ENCODE results near the gene HHAT.

HHAT gene

DNA sequence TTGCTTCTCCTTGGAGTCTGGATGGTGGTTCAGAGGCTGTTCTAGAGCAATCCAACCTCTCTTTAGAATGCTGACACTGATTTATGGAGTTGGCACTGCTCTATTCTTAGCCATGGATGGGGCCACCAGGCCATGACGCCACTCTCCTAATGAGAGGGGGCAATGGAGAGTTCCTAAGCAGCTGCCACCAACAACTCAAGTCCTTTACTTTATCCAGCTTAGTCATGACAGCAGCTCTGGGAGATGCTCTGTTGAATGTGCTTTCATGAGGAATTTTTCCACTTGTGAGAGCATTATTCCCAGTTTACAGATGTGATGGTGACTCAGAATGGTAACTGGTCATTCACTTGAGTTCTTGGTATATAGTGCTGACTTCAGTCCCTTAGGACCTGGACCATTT lies 366.3 kb downstream of the HHAT start:
- WGBS, 2 experiments (ENCODE audit: insufficient coverage in 2 of 2) = 100% methylated on average over 1 of the region's 1 CpG; no CpG with 5 or more reads in 1 of the 2 experiments
- no peaks in the 10 kb centered on the region for H3K4me1 ChIP-seq (ENCODE audit: control insufficient read depth, insufficient read depth, low read length, poor library complexity, severe bottlenecking)
- no peak overlapping the region for H3K4me3 ChIP-seq (ENCODE audit: extremely low read depth, insufficient read depth, low read length, poor library complexity, severe bottlenecking)
- no peaks in the 10 kb centered on the region for H3K9me3 ChIP-seq (ENCODE audit: control insufficient read depth, low read length)
- no peaks in the 10 kb centered on the region for H3K36me3 ChIP-seq (ENCODE audit: control insufficient read depth, insufficient read depth, low read length)
- no peak overlapping the region for H3K27ac ChIP-seq (ENCODE audit: low read depth, low read length, severe bottlenecking)

DNA sequence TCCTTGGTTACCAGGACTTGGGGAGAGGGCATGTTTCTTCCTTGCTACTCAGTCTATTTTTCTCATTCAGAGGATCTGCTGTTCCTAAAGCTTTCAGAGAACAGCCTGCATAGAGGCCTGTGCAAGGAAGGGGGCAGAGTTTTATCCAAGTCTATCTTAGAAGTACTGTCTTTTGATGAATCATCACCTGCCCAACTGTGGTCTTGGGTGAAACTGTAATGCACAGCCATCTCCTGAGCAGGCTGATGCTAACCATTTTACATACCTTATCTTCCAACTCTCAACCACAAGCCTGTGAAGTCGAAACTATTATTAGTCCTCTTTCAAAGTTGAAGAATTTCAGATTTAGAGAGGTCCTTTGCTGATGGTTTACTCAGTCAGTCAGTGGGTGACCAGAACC lies 368.0 kb downstream of the HHAT start:
- H3K36me3 ChIP-seq (ENCODE audit: control insufficient read depth, insufficient read depth, low read length) = no peaks in the 10 kb centered on the region
- H3K4me3 ChIP-seq (ENCODE audit: extremely low read depth, insufficient read depth, low read length, poor library complexity, severe bottlenecking) = no peak overlapping the region
- H3K27ac ChIP-seq (ENCODE audit: low read depth, low read length, severe bottlenecking) = no peak overlapping the region
- WGBS, 2 experiments (ENCODE audit: insufficient coverage in 2 of 2) = no CpG with 5 or more reads among the region's 1 CpG
- no peaks in the 10 kb centered on the region for H3K4me1 ChIP-seq (ENCODE audit: control insufficient read depth, insufficient read depth, low read length, poor library complexity, severe bottlenecking)
- no peaks in the 10 kb centered on the region for H3K9me3 ChIP-seq (ENCODE audit: control insufficient read depth, low read length)

DNA sequence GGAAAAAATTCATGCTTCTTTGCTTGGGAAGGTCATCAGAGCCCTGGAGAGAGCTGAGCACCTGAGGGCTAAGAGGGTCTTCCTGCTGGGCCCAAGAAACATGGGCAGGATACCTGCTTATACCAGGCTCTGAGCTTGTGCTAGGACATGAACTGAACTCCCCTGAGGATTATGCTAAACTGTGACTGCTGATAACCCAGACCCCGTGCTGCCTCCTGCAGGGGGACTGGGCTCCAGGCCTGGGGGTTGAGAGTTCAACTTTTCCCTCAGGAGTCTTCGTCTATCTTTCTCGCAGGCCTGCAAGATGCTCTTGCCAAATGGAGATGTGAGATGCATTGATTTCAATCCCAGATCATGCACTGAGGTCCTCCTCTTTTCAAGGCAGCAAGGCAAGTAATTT lies 368.5 kb downstream of the HHAT start:
- Histone ChIP-seq H3K4me3 (ENCODE audit: extremely low read depth, insufficient read depth, low read length, poor library complexity, severe bottlenecking) (no peak overlapping the region), H3K9me3 (ENCODE audit: control insufficient read depth, low read length) (no peaks in the 10 kb centered on the region), H3K36me3 (ENCODE audit: control insufficient read depth, insufficient read depth, low read length) (no peaks in the 10 kb centered on the region), H3K4me1 (ENCODE audit: control insufficient read depth, insufficient read depth, low read length, poor library complexity, severe bottlenecking) (no peaks in the 10 kb centered on the region), H3K27ac (ENCODE audit: low read depth, low read length, severe bottlenecking) (no peak overlapping the region)
- WGBS, 2 experiments (ENCODE audit: insufficient coverage in 2 of 2) = 51 to 61% methylated on average over 3 of the region's 3 CpGs

DNA sequence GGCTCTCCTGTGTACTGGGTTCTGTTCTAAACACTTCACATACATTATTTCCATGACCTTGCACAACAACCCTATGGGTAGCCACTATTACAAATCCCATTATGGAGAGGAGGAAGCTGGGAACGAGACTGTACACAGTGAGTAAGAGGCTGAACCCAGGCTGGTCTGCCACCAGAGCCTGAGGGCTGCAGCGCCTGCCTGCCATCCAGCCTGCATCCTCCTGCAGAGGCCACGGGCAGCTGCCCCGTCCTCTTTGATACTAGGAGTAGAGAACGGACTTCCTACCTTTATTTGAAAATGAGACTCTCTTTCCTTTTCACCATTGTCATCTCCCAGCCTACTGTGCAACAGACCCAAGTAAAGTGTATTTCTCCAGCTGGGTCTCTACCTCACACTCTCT lies 370.0 kb downstream of the HHAT start:
- Histone ChIP-seq H3K27ac (ENCODE audit: low read depth, low read length, severe bottlenecking) (no peak overlapping the region), H3K4me3 (ENCODE audit: extremely low read depth, insufficient read depth, low read length, poor library complexity, severe bottlenecking) (no peak overlapping the region), H3K9me3 (ENCODE audit: control insufficient read depth, low read length) (no peaks in the 10 kb centered on the region), H3K36me3 (ENCODE audit: control insufficient read depth, insufficient read depth, low read length) (no peaks in the 10 kb centered on the region), H3K4me1 (ENCODE audit: control insufficient read depth, insufficient read depth, low read length, poor library complexity, severe bottlenecking) (no peaks in the 10 kb centered on the region)
- WGBS, 2 experiments (ENCODE audit: insufficient coverage in 2 of 2) = 87 to 91% methylated on average over 4 of the region's 5 CpGs

DNA sequence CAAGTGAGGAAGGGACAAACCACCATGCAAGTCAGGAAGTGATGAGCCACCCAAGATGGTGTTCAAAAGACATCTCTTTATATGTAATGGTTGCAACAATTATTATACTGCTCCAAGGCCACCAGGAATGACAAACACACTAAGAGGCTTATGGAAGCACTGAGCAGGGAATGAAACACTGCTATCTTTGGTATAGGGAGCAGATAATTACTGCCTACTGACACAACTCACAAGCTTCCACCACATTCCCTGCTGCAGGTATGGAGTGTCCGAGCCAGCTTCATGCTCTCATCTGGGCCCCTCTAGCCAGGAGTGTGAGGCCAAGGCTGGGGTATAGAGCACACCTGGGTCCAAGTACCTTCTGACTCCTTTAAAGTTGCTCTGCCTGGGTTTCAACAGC lies 371.4 kb downstream of the HHAT start:
- Histone ChIP-seq H3K4me3 (ENCODE audit: extremely low read depth, insufficient read depth, low read length, poor library complexity, severe bottlenecking) (no peak overlapping the region), H3K4me1 (ENCODE audit: control insufficient read depth, insufficient read depth, low read length, poor library complexity, severe bottlenecking) (no peaks in the 10 kb centered on the region), H3K27ac (ENCODE audit: low read depth, low read length, severe bottlenecking) (no peak overlapping the region), H3K36me3 (ENCODE audit: control insufficient read depth, insufficient read depth, low read length) (no peaks in the 10 kb centered on the region), H3K9me3 (ENCODE audit: control insufficient read depth, low read length) (no peaks in the 10 kb centered on the region)
- WGBS, 2 experiments (ENCODE audit: insufficient coverage in 2 of 2) = no CpG with 5 or more reads among the region's 1 CpG

DNA sequence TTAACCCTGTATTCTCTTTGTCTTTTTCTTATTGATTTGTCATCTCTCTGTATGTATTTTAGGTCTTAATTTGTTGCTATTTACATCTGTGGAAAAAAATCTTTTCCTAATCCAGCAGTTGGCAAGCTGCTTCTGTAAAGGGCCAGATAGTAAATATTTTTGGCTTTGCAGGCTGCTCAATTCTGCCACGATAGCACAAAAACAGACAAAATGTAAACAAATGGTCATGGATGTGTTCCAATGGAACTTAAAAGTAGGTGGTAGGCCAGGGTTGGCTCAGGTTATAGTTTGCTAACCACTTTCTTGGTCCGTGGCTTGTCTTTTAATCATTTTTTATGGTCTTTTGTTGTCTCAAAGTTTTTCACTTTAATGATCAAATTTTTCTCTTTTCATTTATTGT lies 371.8 kb downstream of the HHAT start:
- Histone ChIP-seq H3K36me3 (ENCODE audit: control insufficient read depth, insufficient read depth, low read length) (no peaks in the 10 kb centered on the region), H3K4me1 (ENCODE audit: control insufficient read depth, insufficient read depth, low read length, poor library complexity, severe bottlenecking) (no peaks in the 10 kb centered on the region), H3K9me3 (ENCODE audit: control insufficient read depth, low read length) (no peaks in the 10 kb centered on the region), H3K27ac (ENCODE audit: low read depth, low read length, severe bottlenecking) (no peak overlapping the region), H3K4me3 (ENCODE audit: extremely low read depth, insufficient read depth, low read length, poor library complexity, severe bottlenecking) (no peak overlapping the region)
- 85 to 100% methylated on average over 1 to 2 of the region's 2 CpGs for WGBS, 2 experiments (ENCODE audit: insufficient coverage in 2 of 2)

DNA sequence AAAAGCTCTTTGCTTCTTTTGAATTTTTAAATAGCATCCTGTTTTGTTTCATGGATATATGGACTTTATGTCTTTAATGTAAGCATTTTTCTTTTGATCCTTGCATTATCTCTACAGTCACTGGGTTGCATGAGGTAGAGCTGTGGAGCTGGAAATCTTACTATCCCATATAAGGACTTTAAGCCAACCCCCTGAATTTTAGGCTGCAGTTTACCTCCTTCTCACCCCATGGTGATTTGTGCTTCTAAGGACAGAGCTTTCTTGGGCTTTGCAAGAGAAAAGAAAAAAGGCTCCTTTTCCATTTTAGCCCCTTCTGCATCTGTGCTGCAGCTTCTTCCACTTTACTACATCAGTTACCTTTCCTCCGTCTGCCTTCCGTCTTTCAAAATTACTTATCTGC lies 373.8 kb downstream of the HHAT start:
- no CpG with 5 or more reads among the region's 2 CpGs for WGBS, 2 experiments (ENCODE audit: insufficient coverage in 2 of 2)
- Histone ChIP-seq H3K4me1 (ENCODE audit: control insufficient read depth, insufficient read depth, low read length, poor library complexity, severe bottlenecking) (no peaks in the 10 kb centered on the region), H3K9me3 (ENCODE audit: control insufficient read depth, low read length) (no peaks in the 10 kb centered on the region), H3K27ac (ENCODE audit: low read depth, low read length, severe bottlenecking) (no peak overlapping the region), H3K36me3 (ENCODE audit: control insufficient read depth, insufficient read depth, low read length) (no peaks in the 10 kb centered on the region), H3K4me3 (ENCODE audit: extremely low read depth, insufficient read depth, low read length, poor library complexity, severe bottlenecking) (no peak overlapping the region)

DNA sequence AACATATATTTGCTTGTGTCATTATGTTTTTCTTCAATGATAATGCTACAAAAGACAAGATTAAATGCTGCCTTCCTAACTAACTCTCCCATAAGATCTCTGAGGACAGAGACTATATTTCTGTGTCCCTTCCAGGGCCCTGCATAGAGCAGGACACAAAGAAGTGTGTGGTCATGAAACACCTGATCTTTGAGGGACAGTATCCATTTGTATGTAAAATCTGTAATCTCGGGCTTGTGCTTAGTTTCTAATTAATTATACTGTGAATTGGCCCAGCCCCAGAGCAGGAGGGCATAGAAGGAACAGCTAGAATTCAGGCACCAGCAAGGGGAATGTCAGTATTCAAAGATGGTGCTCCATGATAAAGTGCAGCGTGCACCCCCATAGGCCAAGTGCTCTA lies 374.9 kb downstream of the HHAT start:
- H3K4me3 ChIP-seq (ENCODE audit: extremely low read depth, insufficient read depth, low read length, poor library complexity, severe bottlenecking) = no peak overlapping the region
- H3K4me1 ChIP-seq (ENCODE audit: control insufficient read depth, insufficient read depth, low read length, poor library complexity, severe bottlenecking) = no peaks in the 10 kb centered on the region
- WGBS, 2 experiments (ENCODE audit: insufficient coverage in 2 of 2) = 84 to 85% methylated on average over 2 of the region's 2 CpGs
- H3K36me3 ChIP-seq (ENCODE audit: control insufficient read depth, insufficient read depth, low read length) = no peaks in the 10 kb centered on the region
- H3K27ac ChIP-seq (ENCODE audit: low read depth, low read length, severe bottlenecking) = no peak overlapping the region
- H3K9me3 ChIP-seq (ENCODE audit: control insufficient read depth, low read length) = no peaks in the 10 kb centered on the region

DNA sequence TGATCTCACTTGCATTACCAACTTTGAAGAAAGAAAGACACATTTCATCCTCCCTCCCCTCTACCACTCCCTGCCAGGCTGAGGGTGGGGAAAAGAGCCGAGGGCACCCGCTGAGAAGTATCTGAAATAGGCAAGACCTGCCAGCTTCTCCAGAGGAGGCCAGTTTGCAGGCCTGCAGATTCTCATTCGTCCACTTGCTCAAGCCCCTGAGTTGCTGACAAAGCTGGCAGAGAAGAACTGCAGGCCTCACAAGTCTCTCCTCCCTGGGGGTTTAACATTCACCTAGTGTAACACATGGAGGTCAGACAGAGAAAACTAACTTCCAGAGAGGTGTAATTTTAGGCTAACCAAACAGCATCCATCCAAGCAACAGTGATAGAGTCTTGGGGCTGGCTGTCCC lies 376.4 kb downstream of the HHAT start:
- H3K4me1 ChIP-seq (ENCODE audit: control insufficient read depth, insufficient read depth, low read length, poor library complexity, severe bottlenecking) = no peaks in the 10 kb centered on the region
- no peak overlapping the region for H3K27ac ChIP-seq (ENCODE audit: low read depth, low read length, severe bottlenecking)
- 71 to 83% methylated on average over 1 to 2 of the region's 3 CpGs for WGBS, 2 experiments (ENCODE audit: insufficient coverage in 2 of 2)
- no peak overlapping the region for H3K4me3 ChIP-seq (ENCODE audit: extremely low read depth, insufficient read depth, low read length, poor library complexity, severe bottlenecking)
- no peaks in the 10 kb centered on the region for H3K9me3 ChIP-seq (ENCODE audit: control insufficient read depth, low read length)
- H3K36me3 ChIP-seq (ENCODE audit: control insufficient read depth, insufficient read depth, low read length) = no peaks in the 10 kb centered on the region

DNA sequence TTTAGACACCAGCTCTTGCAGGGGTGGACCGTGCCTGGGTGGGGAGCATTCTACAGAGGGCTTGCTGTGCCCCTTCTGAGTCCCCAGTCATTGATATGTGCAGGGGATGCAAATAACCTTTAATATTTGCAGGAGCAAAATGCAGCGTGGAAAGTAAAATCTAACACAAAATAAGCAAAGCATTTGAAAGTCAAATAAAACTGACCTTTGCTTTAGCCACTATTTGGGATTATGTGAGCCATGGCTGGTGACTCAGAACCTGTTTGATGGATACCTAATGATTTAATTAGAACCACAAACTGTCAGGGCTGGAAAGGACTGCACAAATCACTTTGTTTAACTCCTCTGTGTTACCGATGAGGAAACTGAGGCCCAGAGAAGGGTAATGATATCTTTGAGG lies 377.5 kb downstream of the HHAT start:
- 80 to 88% methylated on average over 1 to 2 of the region's 3 CpGs for WGBS, 2 experiments (ENCODE audit: insufficient coverage in 2 of 2)
- H3K27ac ChIP-seq (ENCODE audit: low read depth, low read length, severe bottlenecking) = no peak overlapping the region
- H3K4me1 ChIP-seq (ENCODE audit: control insufficient read depth, insufficient read depth, low read length, poor library complexity, severe bottlenecking) = no peaks in the 10 kb centered on the region
- H3K4me3 ChIP-seq (ENCODE audit: extremely low read depth, insufficient read depth, low read length, poor library complexity, severe bottlenecking) = no peak overlapping the region
- no peaks in the 10 kb centered on the region for H3K36me3 ChIP-seq (ENCODE audit: control insufficient read depth, insufficient read depth, low read length)
- no peaks in the 10 kb centered on the region for H3K9me3 ChIP-seq (ENCODE audit: control insufficient read depth, low read length)

DNA sequence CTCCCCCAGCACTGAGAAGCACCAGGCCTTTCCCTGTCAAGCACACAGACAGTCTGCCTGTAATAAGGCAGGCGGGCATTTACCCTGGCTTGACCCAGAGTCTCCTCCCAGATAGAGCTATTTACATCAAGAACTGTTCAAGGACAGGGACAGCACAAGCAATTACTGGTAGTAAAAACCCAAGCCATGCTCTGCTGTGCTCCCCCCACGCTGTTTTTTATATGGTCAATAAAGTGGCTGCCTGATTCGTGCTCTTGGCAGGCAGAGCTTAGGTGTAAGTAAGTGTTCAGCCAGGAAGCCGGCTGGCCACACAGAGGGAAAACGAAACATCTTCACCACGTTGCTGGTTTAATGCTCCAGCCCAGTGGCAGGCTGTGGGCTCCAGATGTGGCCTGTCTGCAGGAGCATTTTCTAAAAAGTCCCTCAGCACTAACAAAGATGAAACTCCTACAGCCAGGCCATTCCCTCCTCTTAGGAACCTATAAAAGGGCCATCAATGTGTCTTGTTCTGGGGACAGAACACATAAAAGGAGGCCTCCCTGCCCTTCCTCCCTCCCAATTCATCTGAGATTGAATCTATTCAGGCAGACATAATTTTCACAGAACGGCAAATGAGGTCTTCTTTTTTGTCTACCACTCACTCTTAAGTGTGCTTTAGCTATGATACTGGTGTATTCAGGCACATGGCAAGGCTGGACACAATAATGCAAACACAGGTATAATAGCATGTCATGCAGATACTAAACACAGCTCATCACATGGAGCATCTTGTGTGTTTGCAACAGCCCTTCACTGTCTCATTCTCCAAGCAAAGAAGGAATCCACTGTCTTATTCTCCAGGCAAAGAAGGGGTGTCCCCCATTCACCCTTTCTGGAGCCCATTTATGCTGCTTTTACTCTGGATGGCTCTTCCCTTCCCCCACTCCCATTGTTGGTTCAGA lies 378.9 kb downstream of the HHAT start:
- H3K27ac ChIP-seq (ENCODE audit: low read depth, low read length, severe bottlenecking) = no peak overlapping the region
- H3K4me1 ChIP-seq (ENCODE audit: control insufficient read depth, insufficient read depth, low read length, poor library complexity, severe bottlenecking) = no peaks in the 10 kb centered on the region
- no peaks in the 10 kb centered on the region for H3K36me3 ChIP-seq (ENCODE audit: control insufficient read depth, insufficient read depth, low read length)
- H3K9me3 ChIP-seq (ENCODE audit: control insufficient read depth, low read length) = no peaks in the 10 kb centered on the region
- 86 to 95% methylated on average over 5 to 6 of the region's 7 CpGs for WGBS, 2 experiments (ENCODE audit: insufficient coverage in 2 of 2)
- H3K4me3 ChIP-seq (ENCODE audit: extremely low read depth, insufficient read depth, low read length, poor library complexity, severe bottlenecking) = no peak overlapping the region
